OCI-LY3 (cell line): ENCODE results near the gene ECE1.

Experiments used
- H2AFZ ChIP-seq: fragments of 200-600, 300-600 bp; shearing (Covaris generic); 2 replicates; pipeline ENCODE4 v1.6.0; 2014; ENCODE audit warnings: antibody characterized with exemption, low read depth, low read length
- H3K27ac ChIP-seq: fragments of 200-600, 300-600 bp; sonication (generic); 2 replicates; pipeline ENCODE4 v1.5.1; 2014; ENCODE audit warnings: mild to moderate bottlenecking, low read length, moderate library complexity, mixed read lengths
- H3K27me3 ChIP-seq: fragments of 200-600, 300-600 bp; sonication (generic); 2 replicates; pipeline ENCODE4 v1.6.1; 2014; ENCODE audit warnings: low read depth, low read length, mixed read lengths
- H3K36me3 ChIP-seq: fragments of 200-600, 300-600 bp; sonication (generic); replicated peaks from 2 replicates; pipeline ENCODE3; 2014; ENCODE audit warnings: low read depth, low read length, mixed read lengths
- H3K4me1 ChIP-seq: fragments of 300-600, 200-600 bp; sonication (generic); 2 replicates; pipeline ENCODE4 v1.6.1; 2014; ENCODE audit warnings: low read length, mixed read lengths
- H3K4me2 ChIP-seq: fragments of 200-600, 300-600 bp; sonication (generic); 2 replicates; pipeline ENCODE4 v1.6.1; 2014; ENCODE audit warnings: low read length, mixed read lengths
- H3K4me3 ChIP-seq: fragments of 300-600, 200-600 bp; sonication (generic); 2 replicates; pipeline ENCODE4 v1.5.1; 2014; ENCODE audit warnings: antibody characterized with exemption, mild to moderate bottlenecking, low read length, moderate library complexity
- H3K79me2 ChIP-seq: fragments of 300-600, 200-600 bp; shearing (Covaris generic); 2 replicates; pipeline ENCODE4 v1.6.1; 2014; ENCODE audit warnings: mild to moderate bottlenecking, low read length, mixed read lengths
- H3K9ac ChIP-seq: fragments of 300-600, 200-600 bp; shearing (Covaris generic); 2 replicates; pipeline ENCODE4 v1.6.0; 2014; ENCODE audit warnings: mild to moderate bottlenecking, low read length, moderate library complexity
- H3K9me3 ChIP-seq: fragments of 200-600, 300-600 bp; shearing (Covaris generic); 2 replicates; pipeline ENCODE4 v1.6.1; 2014; ENCODE audit warnings: low read length, mixed read lengths; ENCODE audit not compliant: insufficient read depth
- H4K20me1 ChIP-seq: fragments of 200-600, 300-600 bp; sonication (generic); 2 replicates; pipeline ENCODE4 v1.6.1; 2016; ENCODE audit warnings: low read length, mixed read lengths; ENCODE audit not compliant: insufficient read depth
- EZH2phosphoT487 ChIP-seq: fragments of 200-600 bp; shearing (Covaris generic); IDR thresholded peaks from 2 replicates; pipeline ENCODE4 v1.6.1; 2018; ENCODE audit warnings: antibody characterized with exemption, mixed run types, low read depth
- TF ChIP-seq, protein P1 (sequence below): fragments of 200-600, 300-600 bp; sonication (generic); IDR thresholded peaks from 2 replicates; pipeline ENCODE4 v1.5.1; 2014; ENCODE audit warnings: antibody characterized with exemption, low read length, low read depth

ECE1 gene

DNA sequence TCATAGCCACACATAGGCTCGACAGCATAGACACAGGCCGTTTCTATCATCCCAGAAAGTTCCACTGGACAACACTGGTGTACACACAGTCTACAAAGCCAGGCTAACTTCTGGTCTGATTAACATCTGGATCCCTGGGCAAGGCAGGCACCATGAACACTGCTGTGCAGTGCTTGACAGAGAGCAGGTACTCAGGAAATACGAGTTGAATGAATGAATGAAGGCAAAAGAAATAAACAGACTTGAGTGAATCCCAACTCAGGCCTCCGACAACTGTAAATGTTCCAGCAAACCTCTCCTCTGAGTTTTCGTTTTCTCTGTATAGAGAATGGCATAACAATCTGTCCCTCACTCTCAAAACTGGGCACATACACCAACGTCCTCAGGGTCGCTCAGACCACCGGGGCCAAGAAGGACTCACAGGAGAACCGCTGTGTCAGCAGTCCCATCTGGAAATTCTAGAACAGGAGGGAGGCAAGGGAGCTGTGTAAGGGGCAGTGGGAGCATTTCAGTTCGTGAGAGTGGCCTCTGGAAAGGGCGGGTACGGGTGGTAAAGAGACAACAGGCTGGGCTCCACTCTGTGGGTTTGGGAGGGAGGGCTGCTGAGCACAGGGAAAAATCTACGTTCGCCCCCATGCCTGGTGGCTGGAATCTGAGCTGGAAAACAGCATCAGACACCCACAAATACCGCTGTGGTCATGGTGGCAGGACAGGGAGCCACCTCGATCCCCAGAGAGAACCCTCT lies 15.1 kb upstream of the ECE1 start:
- Histone ChIP-seq H3K9ac (no peak overlapping the region), H3K4me2 (peak overlapping the region; percentile 31; the same call in 1 of the 2 replicates)

DNA sequence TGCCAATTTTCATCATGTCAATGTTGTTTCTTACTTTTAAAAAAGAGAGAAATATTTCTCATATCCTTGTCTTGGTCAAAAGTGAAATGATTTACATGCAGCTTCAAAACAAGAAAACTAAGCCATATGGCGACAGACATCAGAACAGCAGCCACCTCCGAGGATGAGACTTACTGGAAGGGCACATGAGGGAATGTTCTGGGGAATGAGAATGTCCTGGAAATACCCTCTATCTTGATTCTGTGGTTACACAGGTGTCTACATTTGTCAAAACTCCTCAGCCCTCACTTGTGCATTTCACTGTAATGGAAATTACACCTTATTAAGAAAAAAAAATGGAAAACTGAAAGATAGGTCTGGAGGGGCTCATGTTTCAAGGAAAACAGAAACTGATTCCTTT lies 14.2 kb upstream of the ECE1 start:
- Histone ChIP-seq H3K4me3 (peak overlapping the region; percentile 31; the same call in 1 of the 2 replicates), H3K4me1 (peaks cover 45% of the 10 kb centered on the region), H3K9me3 (no peaks in the 10 kb centered on the region), H2AFZ (no peak overlapping the region), H3K36me3 (no peaks in the 10 kb centered on the region), H3K4me2 (peak overlapping the region; percentile 31), H3K27ac (peak overlapping the region; percentile 45), H4K20me1 (peaks cover 3% of the 10 kb centered on the region; the same call in 1 of the 2 replicates), H3K27me3 (no peaks in the 10 kb centered on the region), H3K9ac (0 out of 2 replicates have a peak overlapping the region, but pooled peaks have one; percentile 17), H3K79me2 (peaks cover 95% of the 10 kb centered on the region)
- TF ChIP-seq, protein P1, sequence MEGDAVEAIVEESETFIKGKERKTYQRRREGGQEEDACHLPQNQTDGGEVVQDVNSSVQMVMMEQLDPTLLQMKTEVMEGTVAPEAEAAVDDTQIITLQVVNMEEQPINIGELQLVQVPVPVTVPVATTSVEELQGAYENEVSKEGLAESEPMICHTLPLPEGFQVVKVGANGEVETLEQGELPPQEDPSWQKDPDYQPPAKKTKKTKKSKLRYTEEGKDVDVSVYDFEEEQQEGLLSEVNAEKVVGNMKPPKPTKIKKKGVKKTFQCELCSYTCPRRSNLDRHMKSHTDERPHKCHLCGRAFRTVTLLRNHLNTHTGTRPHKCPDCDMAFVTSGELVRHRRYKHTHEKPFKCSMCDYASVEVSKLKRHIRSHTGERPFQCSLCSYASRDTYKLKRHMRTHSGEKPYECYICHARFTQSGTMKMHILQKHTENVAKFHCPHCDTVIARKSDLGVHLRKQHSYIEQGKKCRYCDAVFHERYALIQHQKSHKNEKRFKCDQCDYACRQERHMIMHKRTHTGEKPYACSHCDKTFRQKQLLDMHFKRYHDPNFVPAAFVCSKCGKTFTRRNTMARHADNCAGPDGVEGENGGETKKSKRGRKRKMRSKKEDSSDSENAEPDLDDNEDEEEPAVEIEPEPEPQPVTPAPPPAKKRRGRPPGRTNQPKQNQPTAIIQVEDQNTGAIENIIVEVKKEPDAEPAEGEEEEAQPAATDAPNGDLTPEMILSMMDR: no peak
- no peak for TF ChIP-seq EZH2phosphoT487

More for the DNA sequence above, 15.1 kb upstream of the ECE1 start:
- TF ChIP-seq, protein P1: no peak
- no peak for TF ChIP-seq EZH2phosphoT487
- no peaks in the 10 kb centered on the region for H3K27me3 ChIP-seq
- H3K79me2 ChIP-seq: peaks cover 92% of the 10 kb centered on the region
- peaks cover 3% of the 10 kb centered on the region; the same call in 1 of the 2 replicates for H4K20me1 ChIP-seq
- no peaks in the 10 kb centered on the region for H3K9me3 ChIP-seq
- H3K27ac ChIP-seq: peak overlapping the region; percentile 45
- H3K4me3 ChIP-seq: no peak overlapping the region
- H3K36me3 ChIP-seq: no peaks in the 10 kb centered on the region
- H3K4me1 ChIP-seq: peaks cover 37% of the 10 kb centered on the region
- H2AFZ ChIP-seq: no peak overlapping the region

DNA sequence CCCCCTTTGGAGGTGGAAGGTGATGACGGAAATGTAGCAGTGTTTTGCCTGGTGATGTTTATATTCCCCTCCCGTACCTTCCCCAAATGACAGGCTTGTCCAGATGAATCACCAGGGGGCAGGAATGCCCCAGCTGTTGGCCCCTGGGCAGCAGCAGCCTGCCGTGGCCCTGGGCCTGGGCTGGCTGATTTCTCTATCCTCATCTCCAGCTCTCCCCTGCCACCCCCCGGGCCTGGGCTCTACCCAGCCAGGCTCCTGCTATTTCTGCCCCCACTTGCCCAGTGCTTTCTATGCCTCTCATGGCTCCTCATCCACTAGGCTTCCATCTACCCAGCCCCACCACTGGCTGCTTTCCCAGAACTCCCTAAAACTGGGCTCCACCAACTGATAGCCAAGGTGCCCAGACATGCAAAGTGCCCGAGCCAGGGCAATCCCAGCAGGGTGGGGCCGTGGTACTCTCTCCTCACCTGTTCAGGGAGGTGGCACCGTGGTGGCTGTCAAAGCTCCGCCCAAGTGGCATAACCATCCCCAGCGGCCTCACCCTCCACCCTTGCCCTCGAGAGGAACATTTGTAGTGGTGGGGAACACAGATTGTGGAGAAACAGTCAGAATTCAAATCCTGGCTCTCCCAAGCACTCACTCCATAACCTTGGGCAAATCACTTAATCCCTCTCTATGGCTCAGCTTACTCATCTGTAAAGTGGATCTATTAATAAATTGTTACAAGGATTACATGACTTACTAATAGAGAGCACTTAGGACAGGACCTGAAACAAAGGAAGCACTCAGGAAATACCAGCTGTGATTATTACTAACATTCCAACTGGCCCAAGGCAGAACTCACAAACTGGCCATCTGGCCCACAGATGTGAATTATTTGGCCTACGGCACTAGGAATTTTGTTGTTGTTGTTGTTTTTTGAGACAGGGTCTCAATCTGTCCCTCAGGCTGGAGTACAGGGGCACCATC lies 12.8 kb upstream of the ECE1 start:
- H2AFZ ChIP-seq: no peak overlapping the region
- no peaks in the 10 kb centered on the region for H3K9me3 ChIP-seq
- peaks cover 3% of the 10 kb centered on the region; the same call in 1 of the 2 replicates for H4K20me1 ChIP-seq
- no peak overlapping the region for H3K4me3 ChIP-seq
- no peak overlapping the region for H3K27ac ChIP-seq
- peaks cover 48% of the 10 kb centered on the region for H3K4me1 ChIP-seq
- no peaks in the 10 kb centered on the region for H3K27me3 ChIP-seq
- no peak overlapping the region; the same call in 1 of the 2 replicates for H3K4me2 ChIP-seq
- TF ChIP-seq EZH2phosphoT487: no peak
- TF ChIP-seq, protein P1: no peak
- H3K79me2 ChIP-seq: peaks cover 95% of the 10 kb centered on the region
- 0 out of 2 replicates have a peak overlapping the region, but pooled peaks have one; percentile 1 for H3K9ac ChIP-seq
- H3K36me3 ChIP-seq: no peaks in the 10 kb centered on the region
